Stimulated activated CD8-positive, alpha-beta memory T cell treated with anti-CD3 and anti-CD28 coated beads, Interleukin-12 subunit alpha, Interleukin-12 subunit beta, amount 100 ng/mL, for 24 hours (primary cell): ENCODE results near the gene RAPGEF6.
"Not testable (repeated sequence)": the region's sequence is repeated elsewhere in the genome, so short reads cannot be mapped to it uniquely, and the experiment has no call there.

Experiments
- DNase-seq: peaks from one replicate; pipeline ENCODE4 v3.0.0-alpha.2; 2020; ENCODE audit errors: extremely low read depth

The RAPGEF6 gene, protein sequence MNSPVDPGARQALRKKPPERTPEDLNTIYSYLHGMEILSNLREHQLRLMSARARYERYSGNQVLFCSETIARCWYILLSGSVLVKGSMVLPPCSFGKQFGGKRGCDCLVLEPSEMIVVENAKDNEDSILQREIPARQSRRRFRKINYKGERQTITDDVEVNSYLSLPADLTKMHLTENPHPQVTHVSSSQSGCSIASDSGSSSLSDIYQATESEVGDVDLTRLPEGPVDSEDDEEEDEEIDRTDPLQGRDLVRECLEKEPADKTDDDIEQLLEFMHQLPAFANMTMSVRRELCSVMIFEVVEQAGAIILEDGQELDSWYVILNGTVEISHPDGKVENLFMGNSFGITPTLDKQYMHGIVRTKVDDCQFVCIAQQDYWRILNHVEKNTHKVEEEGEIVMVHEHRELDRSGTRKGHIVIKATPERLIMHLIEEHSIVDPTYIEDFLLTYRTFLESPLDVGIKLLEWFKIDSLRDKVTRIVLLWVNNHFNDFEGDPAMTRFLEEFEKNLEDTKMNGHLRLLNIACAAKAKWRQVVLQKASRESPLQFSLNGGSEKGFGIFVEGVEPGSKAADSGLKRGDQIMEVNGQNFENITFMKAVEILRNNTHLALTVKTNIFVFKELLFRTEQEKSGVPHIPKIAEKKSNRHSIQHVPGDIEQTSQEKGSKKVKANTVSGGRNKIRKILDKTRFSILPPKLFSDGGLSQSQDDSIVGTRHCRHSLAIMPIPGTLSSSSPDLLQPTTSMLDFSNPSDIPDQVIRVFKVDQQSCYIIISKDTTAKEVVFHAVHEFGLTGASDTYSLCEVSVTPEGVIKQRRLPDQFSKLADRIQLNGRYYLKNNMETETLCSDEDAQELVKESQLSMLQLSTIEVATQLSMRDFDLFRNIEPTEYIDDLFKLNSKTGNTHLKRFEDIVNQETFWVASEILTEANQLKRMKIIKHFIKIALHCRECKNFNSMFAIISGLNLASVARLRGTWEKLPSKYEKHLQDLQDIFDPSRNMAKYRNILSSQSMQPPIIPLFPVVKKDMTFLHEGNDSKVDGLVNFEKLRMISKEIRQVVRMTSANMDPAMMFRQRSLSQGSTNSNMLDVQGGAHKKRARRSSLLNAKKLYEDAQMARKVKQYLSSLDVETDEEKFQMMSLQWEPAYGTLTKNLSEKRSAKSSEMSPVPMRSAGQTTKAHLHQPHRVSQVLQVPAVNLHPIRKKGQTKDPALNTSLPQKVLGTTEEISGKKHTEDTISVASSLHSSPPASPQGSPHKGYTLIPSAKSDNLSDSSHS (N-terminal part only)

DNA sequence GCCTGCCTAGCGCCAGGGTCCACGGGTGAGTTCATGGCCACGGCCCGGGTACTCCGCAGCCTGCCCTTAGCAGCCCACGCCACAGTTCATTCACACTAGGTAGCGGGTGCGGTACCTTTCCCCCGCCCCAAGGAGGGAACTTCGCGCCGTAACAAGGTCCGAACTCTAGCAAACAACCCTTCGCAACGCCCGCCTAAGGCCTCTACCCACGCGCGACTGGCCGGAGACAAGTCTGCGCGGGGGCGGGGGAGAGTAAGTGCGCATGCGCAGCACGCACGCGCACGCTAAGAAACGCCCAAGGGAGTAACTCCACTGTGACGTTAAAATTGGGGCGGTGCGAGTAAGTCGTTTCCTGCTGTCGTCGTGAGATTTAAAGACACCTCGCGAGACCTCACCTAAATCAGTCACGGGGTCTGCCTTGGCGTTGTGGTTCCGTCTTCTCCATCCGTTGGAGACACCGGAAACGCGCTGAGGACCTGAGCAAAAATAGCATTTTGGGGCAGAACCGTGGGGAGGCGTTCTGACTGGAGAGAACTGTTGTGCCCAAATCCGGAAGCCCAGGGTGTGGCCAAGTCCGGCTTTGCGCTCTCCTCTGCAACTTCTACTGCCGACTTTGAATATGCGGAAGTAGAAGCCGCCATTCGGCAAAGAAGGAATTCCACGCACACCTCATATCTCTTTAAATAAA lies at the start of gene RAPGEF6:
TSS of gene RAPGEF6 (minus strand) at position 234 of the 688 bp plus-strand sequence. CDS start at position 35, 199 bp downstream.
- peak; percentile 87 for DNase-seq

DNA sequence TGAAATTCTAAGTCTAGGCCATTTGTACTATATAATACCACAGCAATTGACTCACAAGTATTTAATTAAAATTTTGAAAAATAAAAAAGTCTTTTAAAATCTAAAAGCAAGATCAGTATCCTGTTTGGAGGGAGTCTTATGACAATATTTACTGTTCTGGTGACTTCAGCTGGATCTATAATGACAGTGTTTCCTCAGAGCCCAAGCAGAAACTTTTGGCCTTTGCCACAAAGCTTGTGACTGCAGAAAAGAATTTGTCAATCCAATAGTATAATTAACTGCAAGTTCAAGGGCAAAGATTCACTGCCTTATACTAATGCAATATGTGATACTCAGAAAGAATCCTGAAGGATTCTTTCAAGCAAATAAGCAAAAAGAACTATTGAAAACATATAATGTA lies 49.6 kb upstream of the RAPGEF6 start:
- no peak for DNase-seq

DNA sequence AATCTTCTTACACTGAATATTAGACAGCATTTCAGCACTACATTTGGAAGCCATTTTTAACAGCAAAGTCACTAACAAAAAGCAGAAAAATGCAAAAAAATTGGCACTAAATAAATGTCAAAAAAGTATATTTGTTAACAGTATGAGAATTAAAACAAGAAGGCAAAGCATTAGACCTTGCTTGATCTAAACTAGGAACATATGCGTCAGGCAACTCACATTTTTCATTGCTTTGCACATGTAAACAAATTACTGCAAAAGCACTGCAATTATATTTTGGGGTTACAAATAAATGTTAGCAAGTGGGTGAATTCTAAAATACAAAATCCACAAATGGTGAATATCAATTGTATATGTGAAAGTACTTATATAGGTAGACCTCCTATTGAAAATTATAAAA lies 49.0 kb upstream of the RAPGEF6 start:
- DNase-seq: no peak

DNA sequence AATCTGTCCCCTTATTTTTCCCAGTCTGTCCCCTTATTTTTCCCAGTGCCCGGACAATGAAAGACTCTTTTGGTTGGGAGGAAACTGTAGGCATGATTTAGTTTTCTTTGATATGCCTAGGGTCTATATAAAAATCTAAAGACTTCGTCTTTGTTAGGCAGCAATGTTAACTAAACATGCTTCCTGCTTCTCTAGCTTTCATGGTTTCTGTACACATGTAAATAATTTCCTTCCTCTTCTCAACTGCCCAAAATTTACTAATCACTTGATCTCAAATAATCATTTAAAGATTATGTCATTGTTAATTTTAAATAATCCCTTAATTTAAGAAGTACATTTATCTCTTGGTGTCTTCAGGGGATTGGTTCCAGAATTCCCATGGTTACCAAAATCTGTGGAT lies 47.8 kb upstream of the RAPGEF6 start:
- no peak for DNase-seq

DNA sequence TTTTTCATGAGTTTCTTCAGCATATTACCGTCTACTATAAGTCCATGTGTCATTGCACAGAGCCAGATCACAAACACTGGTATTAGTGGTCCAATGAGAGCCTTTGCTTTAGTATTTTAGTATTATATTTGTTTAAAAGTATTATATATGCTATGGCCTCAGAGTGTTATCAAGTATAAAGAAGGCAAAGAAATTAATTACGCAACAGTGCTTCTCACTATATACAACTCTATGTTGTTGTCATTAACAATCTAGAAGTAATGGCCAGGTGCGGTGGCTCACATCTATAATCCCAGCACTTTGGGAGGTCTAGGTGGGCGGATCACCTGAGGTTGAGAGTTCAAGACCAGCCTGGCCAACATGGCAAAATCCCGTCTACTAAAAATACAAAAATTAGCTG lies 47.1 kb upstream of the RAPGEF6 start:
- DNase-seq: no peak

DNA sequence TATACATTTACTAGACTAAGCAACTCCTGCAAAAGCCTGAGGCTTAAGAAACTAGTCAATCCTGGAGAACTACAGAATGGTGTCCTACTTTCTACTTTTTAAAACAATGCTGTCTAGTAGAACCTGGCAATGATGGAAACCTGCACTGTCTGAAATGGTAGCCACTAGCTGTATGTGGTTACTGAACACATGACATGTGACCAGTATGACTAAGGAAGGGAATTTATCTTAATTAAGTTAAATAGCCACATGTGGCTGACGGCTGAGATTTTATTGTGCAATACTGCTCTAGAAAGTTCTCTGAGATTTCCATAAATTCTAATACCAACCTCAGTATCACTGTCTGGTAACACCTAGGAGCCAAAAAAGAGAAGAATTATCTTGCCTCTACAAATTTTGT lies 44.9 kb upstream of the RAPGEF6 start:
- DNase-seq: no peak

DNA sequence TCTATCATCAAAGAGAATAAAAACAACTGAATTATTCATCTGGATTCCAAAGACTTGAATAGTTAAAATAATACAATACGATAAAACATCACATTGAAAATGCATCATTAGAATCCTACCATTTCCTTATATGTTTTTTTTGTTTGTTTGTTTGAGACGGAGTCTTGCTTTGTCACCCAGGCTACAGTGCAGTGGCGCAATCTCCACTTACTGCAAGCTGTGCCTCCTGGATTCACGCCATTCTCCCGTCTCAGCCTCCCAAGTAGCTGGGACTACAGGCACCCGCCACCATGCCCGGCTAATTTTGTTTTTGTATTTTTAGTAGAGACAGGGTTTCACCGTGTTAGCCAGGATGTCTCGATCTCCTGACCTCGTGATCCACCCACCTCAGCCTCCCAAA lies 43.2 kb upstream of the RAPGEF6 start:
- DNase-seq: not testable (repeated sequence)

DNA sequence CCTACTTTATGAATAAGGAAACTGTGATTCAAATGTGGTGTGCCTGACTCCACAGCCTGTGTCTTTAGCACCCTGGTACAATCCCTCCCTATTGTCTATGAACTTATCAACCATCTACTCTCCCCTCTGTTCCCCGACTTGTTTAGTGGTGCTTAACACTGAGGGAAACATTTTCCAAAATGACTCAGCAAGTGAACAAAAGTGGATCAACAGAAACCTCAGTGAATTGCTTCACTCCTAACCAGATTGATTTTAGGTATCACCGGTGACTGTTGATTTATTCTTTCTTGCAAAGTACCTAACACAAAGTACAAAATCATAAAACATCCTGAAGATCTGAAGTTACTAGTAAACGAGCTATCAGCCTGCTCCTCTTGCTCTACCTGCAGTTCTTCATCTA lies 42.1 kb upstream of the RAPGEF6 start:
- no peak for DNase-seq

DNA sequence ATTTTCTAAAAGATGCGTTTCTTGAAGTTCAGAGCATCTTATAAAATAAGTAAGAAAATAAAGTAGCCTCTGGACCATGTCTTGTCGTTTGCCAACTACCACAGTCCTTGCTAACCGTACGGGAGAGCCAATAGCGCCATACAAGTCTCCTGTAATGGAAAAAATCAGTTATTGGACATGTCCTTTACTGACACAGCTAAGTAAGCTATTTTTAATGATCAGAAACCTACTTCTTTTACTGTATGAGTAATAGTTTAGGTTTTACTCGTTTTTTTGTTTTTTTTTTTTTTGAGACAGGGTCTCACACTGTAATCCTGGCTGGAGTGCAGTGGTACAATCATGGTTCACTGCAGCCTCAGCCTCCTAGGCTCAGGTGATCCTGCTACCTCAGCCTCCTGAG lies 37.7 kb upstream of the RAPGEF6 start:
- DNase-seq: no peak

DNA sequence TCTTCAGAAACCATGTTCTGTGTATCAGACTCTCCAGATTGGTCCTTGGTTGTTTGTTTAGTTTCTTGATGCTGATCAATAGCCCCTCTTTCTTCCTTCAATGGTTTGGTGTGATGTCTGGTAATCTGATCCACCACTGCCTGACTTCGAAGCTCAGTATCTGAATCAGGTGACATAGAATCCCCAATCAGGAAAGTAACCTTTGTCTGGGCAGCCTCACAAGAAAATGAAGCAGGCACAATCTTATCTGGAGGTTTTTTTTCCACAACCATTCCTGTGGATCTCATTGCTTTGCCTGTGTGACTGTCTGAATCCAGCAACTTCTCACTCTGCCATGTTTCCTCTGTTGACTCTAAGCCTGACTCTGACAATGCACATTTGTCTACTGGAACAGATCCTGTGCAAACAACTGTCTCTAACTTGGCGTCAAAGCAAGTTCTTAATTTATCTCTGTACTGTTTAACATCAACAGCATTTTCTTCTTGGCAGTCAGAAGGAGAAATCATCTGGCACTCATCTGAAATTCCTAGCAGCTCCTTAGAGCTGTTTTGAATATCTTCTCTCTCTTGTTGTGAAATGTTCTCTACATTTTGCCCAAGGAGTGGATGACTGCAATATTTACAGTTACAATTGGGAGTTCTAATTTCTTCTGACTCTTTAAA lies 37.1 kb upstream of the RAPGEF6 start:
- no peak for DNase-seq

DNA sequence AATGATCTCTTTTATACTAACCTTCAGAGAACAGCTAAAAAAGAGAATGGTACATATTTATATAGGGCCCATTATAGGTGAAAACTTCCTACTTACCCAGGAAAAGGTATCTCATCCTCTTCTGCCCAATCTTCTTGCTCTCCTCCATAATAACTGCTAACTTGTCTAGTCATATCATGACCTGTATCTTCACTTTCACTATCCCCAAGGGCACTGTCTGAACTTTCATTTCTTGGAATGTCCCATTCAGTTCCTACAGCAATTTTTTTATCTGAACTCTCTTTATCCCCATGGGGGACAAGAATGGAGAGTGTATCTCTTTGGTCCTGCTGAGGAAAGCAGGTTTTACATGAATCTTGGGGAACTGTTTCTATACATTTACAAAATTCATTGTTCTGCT lies 36.4 kb upstream of the RAPGEF6 start:
- no peak for DNase-seq

DNA sequence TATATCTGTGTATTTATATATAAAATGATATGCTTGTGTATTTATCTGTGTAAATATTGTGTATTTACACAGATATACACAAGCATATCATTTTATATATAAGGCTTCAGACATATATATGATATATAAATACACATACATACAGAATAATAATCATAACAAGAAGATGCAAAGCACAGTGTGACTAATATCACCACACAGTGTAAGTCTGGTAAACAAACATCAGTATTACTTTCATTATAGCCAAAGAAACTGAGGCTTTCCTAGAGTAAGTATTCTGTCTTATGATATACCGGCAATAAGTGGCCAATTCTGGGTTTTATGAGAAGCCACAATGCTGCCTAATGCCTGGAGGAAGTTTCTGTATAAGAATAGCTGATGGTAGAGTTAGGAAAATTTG lies 29.9 kb upstream of the RAPGEF6 start:
- no peak for DNase-seq

DNA sequence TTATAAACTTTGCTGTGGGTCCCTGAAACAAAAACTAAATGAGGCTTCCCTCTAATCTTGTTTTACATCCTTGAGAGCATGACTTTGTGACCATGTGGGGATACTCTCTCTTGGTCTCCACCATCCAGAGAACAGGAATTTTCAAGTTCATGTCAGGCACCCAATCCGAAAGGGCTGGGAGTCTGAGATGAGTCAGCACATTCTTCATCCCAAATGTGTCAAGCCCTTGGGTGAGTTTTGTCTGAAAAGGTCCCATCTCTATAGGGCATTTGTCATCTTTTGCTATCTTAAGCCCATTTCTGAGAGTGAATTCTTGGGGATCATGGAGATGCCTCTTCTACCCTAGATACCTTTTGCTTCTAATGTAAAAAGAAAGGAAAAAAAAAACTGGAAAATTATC lies 26.9 kb upstream of the RAPGEF6 start:
- no peak for DNase-seq

DNA sequence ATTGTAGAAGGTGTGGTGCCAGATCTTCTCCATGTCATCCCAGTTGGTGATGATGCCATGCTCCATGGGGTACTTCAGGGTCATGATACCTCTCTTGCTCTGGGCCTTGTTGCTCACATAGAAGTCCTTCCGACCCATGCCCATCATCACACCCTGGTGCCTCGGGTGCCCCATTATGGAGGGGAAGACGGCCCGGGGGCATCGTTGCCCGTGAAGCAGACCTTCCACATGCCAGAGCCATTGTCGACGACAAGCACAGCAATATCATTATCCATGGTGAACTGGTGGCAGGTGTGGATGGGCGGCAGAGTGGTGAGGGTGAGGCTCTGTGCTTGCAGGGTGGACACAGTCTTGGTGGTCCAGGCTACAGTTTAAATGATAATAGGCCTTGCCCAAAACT lies 24.8 kb upstream of the RAPGEF6 start:
- DNase-seq: no peak

DNA sequence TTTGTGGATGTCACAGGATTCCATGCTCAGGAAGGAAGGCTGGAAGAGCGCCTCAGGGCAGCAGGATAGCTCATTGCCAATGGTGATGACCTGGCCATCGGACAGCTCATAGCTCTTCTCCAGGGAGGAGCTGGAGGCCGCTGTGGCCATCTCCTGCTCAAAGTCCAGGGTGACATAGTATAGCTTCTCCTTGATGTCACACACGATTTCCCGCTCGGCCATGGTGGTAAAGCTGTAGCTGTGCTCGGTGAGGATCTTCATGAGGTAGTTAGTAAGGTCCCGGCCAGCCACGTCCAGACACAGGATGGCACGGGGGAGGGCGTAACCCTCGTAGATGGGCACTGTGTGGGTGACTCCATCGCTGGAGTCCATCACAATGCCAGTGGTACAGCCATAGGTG lies 24.3 kb upstream of the RAPGEF6 start:
- no peak for DNase-seq

DNA sequence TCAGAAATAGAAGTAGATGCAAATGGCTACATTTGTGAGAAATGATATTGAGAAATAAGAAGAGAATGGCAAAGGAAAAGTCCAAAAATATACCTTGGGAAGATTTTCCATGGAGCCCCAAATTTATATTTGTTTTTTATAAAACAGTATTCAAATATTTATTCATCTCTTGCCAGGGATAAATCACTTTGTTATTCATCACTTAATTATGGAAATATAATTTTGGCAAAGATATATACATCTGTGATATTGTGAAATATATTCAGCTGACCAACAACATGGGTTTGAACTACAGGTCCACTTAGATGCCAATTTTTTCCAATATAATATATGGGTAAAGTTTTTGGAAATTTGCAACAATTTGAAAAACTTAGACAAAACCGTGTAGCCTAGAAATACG lies 19.7 kb upstream of the RAPGEF6 start:
- DNase-seq: no peak

DNA sequence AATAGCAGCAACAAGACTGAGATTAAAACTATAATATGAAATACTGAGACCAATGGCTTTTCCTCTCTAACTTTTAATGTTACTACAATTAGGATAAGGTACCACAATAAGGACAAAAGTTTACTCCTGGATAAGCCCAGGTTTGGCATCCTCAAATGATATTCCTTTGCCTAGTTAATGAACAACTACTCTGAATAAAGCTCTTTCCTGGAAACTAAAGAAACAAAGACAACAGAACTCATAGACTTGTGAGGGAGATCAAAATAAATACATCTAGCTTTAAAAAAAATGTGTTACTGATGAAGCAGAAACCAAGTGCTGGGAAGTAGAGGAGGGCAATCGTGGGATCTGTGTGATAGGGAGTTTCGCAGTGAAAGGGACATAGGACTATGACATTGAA lies 19.3 kb upstream of the RAPGEF6 start:
- no peak for DNase-seq

DNA sequence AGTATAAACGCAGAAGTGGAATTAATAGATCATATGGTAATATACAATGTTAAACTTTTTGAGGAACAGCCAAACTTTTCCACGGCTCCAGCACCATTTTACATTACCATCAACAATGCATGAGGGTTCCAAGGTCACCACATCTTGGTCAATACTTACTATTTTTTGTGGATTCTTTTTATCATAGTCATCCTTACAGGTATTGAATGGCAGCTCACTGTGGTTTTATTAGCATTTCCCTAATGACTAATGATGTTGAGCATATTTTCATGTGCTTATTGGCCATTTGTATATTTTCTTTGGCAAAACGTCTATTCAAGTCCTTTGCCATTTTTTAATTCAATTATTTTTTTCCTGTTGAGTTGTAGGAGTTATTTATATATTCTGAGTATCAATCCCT lies 14.1 kb upstream of the RAPGEF6 start:
- no peak for DNase-seq

DNA sequence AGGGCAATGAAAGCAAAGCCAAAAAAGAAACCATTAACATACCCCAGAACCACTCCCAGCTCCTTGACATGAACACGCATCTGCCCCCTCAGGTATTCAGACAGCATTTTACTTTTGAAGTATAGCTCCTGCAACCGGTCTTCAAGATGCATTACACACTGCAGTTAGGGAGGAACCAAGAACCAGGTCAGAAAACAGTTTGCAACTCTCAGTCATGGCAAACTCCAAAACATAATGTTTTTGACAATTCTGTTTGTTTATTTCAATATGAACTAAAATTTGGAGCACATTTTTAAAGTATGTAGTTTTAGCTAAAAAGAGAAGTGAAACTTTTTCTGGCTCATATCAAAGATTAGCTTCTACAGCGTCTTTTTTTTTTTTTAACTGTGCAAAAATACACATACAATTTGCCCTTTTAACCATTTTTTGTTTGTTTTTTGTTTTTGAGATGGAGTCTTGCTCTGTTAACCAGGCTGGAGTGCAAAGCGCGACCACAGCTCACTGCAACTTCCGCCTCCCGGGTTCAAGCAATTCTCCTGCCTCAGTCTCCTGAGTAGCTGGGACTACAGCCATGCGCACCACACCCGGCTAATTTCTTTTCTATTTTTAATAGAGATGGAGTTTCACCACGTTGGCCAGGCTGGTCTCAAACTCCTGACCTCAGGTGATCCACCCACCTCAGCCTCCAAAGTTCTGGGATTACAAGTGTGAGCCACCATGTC lies 12.2 kb upstream of the RAPGEF6 start:
- no peak for DNase-seq

DNA sequence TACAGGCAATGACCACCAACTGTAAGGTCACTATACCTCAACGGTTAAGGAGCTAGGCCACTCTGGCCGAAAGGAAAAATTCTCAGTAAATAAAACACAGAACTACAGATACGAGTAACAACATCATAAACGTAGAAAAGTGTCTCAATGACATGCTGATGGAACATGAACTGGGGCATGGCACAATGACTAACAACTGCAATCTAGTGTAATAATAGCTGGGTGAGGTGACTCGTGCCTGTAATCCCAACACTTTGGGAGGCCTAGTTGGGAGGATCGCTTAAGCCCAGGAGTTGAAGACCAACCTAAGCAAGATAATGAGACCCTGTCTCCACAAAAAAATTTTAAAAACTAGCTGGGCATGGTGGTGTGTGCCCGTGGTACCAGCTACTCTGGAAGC lies 9.8 kb upstream of the RAPGEF6 start:
- DNase-seq: no peak
